ENCODE data around the gene SPTBN1.

DNA sequence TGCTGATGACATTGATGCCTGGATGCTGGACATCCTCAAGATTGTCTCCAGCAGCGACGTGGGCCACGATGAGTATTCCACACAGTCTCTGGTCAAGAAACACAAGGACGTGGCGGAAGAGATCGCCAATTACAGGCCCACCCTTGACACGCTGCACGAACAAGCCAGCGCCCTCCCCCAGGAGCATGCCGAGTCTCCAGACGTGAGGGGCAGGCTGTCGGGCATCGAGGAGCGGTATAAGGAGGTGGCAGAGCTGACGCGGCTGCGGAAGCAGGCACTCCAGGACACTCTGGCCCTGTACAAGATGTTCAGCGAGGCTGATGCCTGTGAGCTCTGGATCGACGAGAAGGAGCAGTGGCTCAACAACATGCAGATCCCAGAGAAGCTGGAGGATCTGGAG lies 173.3 kb downstream of the SPTBN1 start:
- TF ChIP-seq CTCF (IDR thresholded peaks at IDR 0.05; ENCODE audit: borderline replicate concordance, extremely low read depth, low read length, poor library complexity, severe bottlenecking), result no peak
- no peak for TF ChIP-seq EZH2 (IDR thresholded peaks at IDR 0.05; ENCODE audit: borderline replicate concordance, low read depth, low read length, severe bottlenecking)

Measured in DND-41 (cell line).